Naive thymus-derived CD4-positive, alpha-beta T cell (primary cell): ENCODE data around the gene ARMCX4. TPM values are rescaled to one million over a fixed set of nuclear protein-coding genes. Genes with fewer than 3 reads are reported as not detected.
A peak's percentile ranks its signal among the peaks of the same experiment; 100 is the strongest.

Experiments
- ATAC-seq: fragments of 150-1000 bp; cut with Tn5 transposase; 2 replicates; pipeline ENCODE4 v1.10.0; 2021; ENCODE audit warnings: mild to moderate bottlenecking, moderate library complexity
- CTCF ChIA-PET: fragments of 350-600 bp; sonication (Branson Sonifier 250); formaldehyde crosslinking; loops from one replicate; lab custom pipeline; 2021; ENCODE audit warnings: antibody characterized with exemption; lab: Charles Lee
- POLR2A ChIA-PET: fragments of 350-600 bp; sonication (Branson Sonifier 250); formaldehyde crosslinking; loops from one replicate; lab custom pipeline; 2021; ENCODE audit warnings: antibody characterized with exemption, inconsistent platforms; lab: Charles Lee
- DNase-seq, 9 donors: peaks; one replicate each; pipeline versions ENCODE4 v3.0.0 to v3.0.0-alpha.2; 2020 to 2022; ENCODE audit warnings: mixed read lengths in 1 of 9
- H3K27ac ChIP-seq: one replicate; pipeline ENCODE4 v1.7.0; 2013; ENCODE audit warnings: mild to moderate bottlenecking, low read depth, low read length, moderate library complexity
- H3K27me3 ChIP-seq, 2 donors: one replicate each; pipeline ENCODE4 v1.7.0; 2013; ENCODE audit warnings: low read length in 2 of 2, mild to moderate bottlenecking in 2 of 2, moderate library complexity in 2 of 2; ENCODE audit not compliant: control insufficient read depth in 2 of 2, insufficient read depth in 2 of 2
- H3K36me3 ChIP-seq, 3 experiments: 1 replicate in 2 of 3; 2 replicates in 1 of 3; pipeline ENCODE4 v1.7.0; 2013; ENCODE audit warnings: low read length in 3 of 3, mild to moderate bottlenecking in 3 of 3, moderate library complexity in 1 of 3; ENCODE audit not compliant: insufficient read depth in 3 of 3, control insufficient read depth in 2 of 3
- H3K4me1 ChIP-seq, 2 donors: one replicate each; pipeline ENCODE4 v1.7.0; 2013; ENCODE audit warnings: low read length in 2 of 2, mild to moderate bottlenecking in 2 of 2, moderate library complexity in 1 of 2; ENCODE audit not compliant: control insufficient read depth in 2 of 2, insufficient read depth in 2 of 2
- H3K4me3 ChIP-seq: 2 replicates; pipeline ENCODE4 v1.7.0; 2013; ENCODE audit warnings: mild to moderate bottlenecking, low read length
- H3K9me3 ChIP-seq, 3 experiments: 1 replicate in 2 of 3; 2 replicates in 1 of 3; pipeline ENCODE4 v1.7.0; 2013; ENCODE audit warnings: low read length in 3 of 3; ENCODE audit not compliant: control insufficient read depth in 2 of 3
- H3K27ac Mint-ChIP-seq, 9 donors: one replicate each; pipeline ENCODE4 v1.8.0; 2020 to 2022; ENCODE audit warnings: mixed read lengths in 9 of 9, mild to moderate bottlenecking in 8 of 9, moderate library complexity in 5 of 9, inconsistent platforms in 2 of 9
- H3K27me3 Mint-ChIP-seq, 5 donors: one replicate each; pipeline ENCODE4 v1.8.0; 2021 to 2022; ENCODE audit warnings: mixed read lengths in 5 of 5, mild to moderate bottlenecking in 1 of 5
- H3K36me3 Mint-ChIP-seq, 5 donors: one replicate each; pipeline ENCODE4 v1.8.0; 2020 to 2022; ENCODE audit warnings: mixed read lengths in 5 of 5, mild to moderate bottlenecking in 3 of 5, inconsistent platforms in 1 of 5
- H3K4me1 Mint-ChIP-seq, 7 donors: one replicate each; pipeline ENCODE4 v1.8.0; 2020 to 2022; ENCODE audit warnings: mixed read lengths in 7 of 7, mild to moderate bottlenecking in 3 of 7, inconsistent platforms in 1 of 7
- H3K4me3 Mint-ChIP-seq, 10 donors: one replicate each; pipeline ENCODE4 v1.8.0; 2020 to 2022; ENCODE audit warnings: mild to moderate bottlenecking in 10 of 10, mixed read lengths in 10 of 10, moderate library complexity in 6 of 10, inconsistent platforms in 2 of 10
- H3K9me3 Mint-ChIP-seq, 11 donors: one replicate each; pipeline ENCODE4 v1.8.0; 2020 to 2022; ENCODE audit warnings: mixed read lengths in 11 of 11, mild to moderate bottlenecking in 4 of 11, inconsistent platforms in 1 of 11, moderate library complexity in 1 of 11
- intact Hi-C, 2 donors: fragments of 100-400 bp; cut with micrococcal nuclease; formaldehyde crosslinking; loops; one replicate each; pipeline ENCODE4 v1.15.1; 2023
- polyA plus RNA-seq, 2 donors: library from polyadenylated mRNA; unstranded; fragments of 300-500 nt; fragmentation: Illumina TruSeq; gene quantifications; one replicate each; pipeline ENCODE4 v1.2.3, GENCODE V29; 2021
- total RNA-seq, 6 experiments: library from RNA in 5 of 6; stranded (reverse) in 5 of 6; gene quantifications; 1 replicate in 5 of 6; 2 replicates in 1 of 6; pipeline ENCODE4 v1.2.3 and lab custom pipeline; 2021 to 2026

Gene ARMCX4
- total RNA-seq: 10 to 100 TPM in 4 of 5 experiments, 1 to 10 TPM in 1; 2.1 to 18.1 (median 14.3) TPM
- polyA plus RNA-seq: 1 to 10 TPM in 1 of 2 donors, under 1 TPM in 1; 0.52 to 1.7 TPM
- total RNA-seq (lab: John Stamatoyannopoulos, UW): 43.2 reads per million, percentile 68 among the genes with 10 or more reads in this experiment

GRCh38 chrX:101485212-101485949, at the start of gene ARMCX4:
TSS of gene ARMCX4 (plus strand) at chrX:101485456. CDS start at chrX:101488590, 3,134 bp downstream.
- H3K4me1 Mint-ChIP-seq: peaks cover 0 to 10% (median 9%) of the 10 kb centered on the region in 7 donors
- ChIA-PET POLR2A (interaction anchor here (1.2 kb wide), 1 partner anchor 447 kb away, joined by 3 read pairs; the partner anchor contains the start of gene ZMAT1), CTCF (no interaction called here)
- intact Hi-C loops: loop anchor here in 1 of 2 donors (2.0 to 10.0 kb wide), 2 partner anchors 77 to 309 kb away; partner anchors contain the start of gene HNRNPH2
- H3K27me3 ChIP-seq: no peaks in the 10 kb centered on the region
- H3K9me3 ChIP-seq: no peaks in the 10 kb centered on the region
- H3K27me3 Mint-ChIP-seq: peaks cover 0 to 11% (median 0%) of the 10 kb centered on the region in 5 donors
- H3K4me3 ChIP-seq: peak within 1 kb of the TSS; percentile 64
- ATAC-seq: peak; percentile 91
- peak within 1 kb of the TSS; percentile 72 for H3K27ac ChIP-seq
- no peaks in the 10 kb centered on the region for H3K36me3 ChIP-seq
- H3K36me3 Mint-ChIP-seq: peaks cover 0 to 12% (median 7%) of the 10 kb centered on the region in 5 donors
- H3K27ac Mint-ChIP-seq: peak within 1 kb of the TSS; percentile 29 to 96 (median 92)
- H3K4me3 Mint-ChIP-seq: peak within 1 kb of the TSS; percentile 74 to 93 (median 88)
- peak; percentile 21 to 61 (median 43) for DNase-seq
- no peaks in the 10 kb centered on the region for H3K4me1 ChIP-seq
- H3K9me3 Mint-ChIP-seq: no peaks in the 10 kb centered on the region

GRCh38 chrX:101442085-101442484, 43.2 kb upstream of the ARMCX4 start:
- H3K27me3 Mint-ChIP-seq: no peaks in the 10 kb centered on the region
- H3K4me1 ChIP-seq: no peaks in the 10 kb centered on the region
- peaks cover 12 to 64% (median 34%) of the 10 kb centered on the region in 5 donors for H3K36me3 Mint-ChIP-seq
- H3K27me3 ChIP-seq: no peaks in the 10 kb centered on the region
- peaks cover 0 to 3% (median 0%) of the 10 kb centered on the region in 11 donors for H3K9me3 Mint-ChIP-seq
- no peak overlapping the region for H3K27ac Mint-ChIP-seq
- ChIA-PET CTCF (no interaction called here), POLR2A (no interaction called here)
- no peak overlapping the region for H3K27ac ChIP-seq
- ATAC-seq (no peak), DNase-seq (no peak)
- H3K4me1 Mint-ChIP-seq: peaks cover 0 to 11% (median 4%) of the 10 kb centered on the region in 7 donors
- H3K4me3 ChIP-seq: no peak overlapping the region
- H3K4me3 Mint-ChIP-seq: no peak overlapping the region
- H3K36me3 ChIP-seq: peaks cover 0 to 6% (median 0%) of the 10 kb centered on the region in 3 experiments
- H3K9me3 ChIP-seq: no peaks in the 10 kb centered on the region
- intact Hi-C loops: no loop called here

GRCh38 chrX:101449279-101449678, 36.0 kb upstream of the ARMCX4 start:
- intact Hi-C loops: no loop called here
- H3K27me3 ChIP-seq: no peaks in the 10 kb centered on the region
- ChIA-PET CTCF (no interaction called here), POLR2A (no interaction called here)
- no peak overlapping the region for H3K4me3 ChIP-seq
- H3K4me1 Mint-ChIP-seq: peaks cover 0 to 9% (median 1%) of the 10 kb centered on the region in 7 donors
- no peak for DNase-seq
- no peaks in the 10 kb centered on the region for H3K4me1 ChIP-seq
- H3K27me3 Mint-ChIP-seq: no peaks in the 10 kb centered on the region
- H3K27ac Mint-ChIP-seq: no peak overlapping the region
- peaks cover 0 to 8% (median 3%) of the 10 kb centered on the region in 11 donors for H3K9me3 Mint-ChIP-seq
- ATAC-seq: no peak
- H3K9me3 ChIP-seq: no peaks in the 10 kb centered on the region
- H3K4me3 Mint-ChIP-seq: no peak overlapping the region
- H3K36me3 Mint-ChIP-seq: peaks cover 0 to 51% (median 34%) of the 10 kb centered on the region in 5 donors
- H3K36me3 ChIP-seq: no peaks in the 10 kb centered on the region
- H3K27ac ChIP-seq: no peak overlapping the region

- POLR2A ChIA-PET: no interaction called here
- Histone ChIP-seq H3K27me3 (no peaks in the 10 kb centered on the region), H3K4me3 (no peak overlapping the region), H3K4me1 (no peaks in the 10 kb centered on the region), H3K36me3 (no peaks in the 10 kb centered on the region), H3K27ac (no peak overlapping the region), H3K9me3 (no peaks in the 10 kb centered on the region)
- H3K36me3 Mint-ChIP-seq: peaks cover 0 to 50% (median 30%) of the 10 kb centered on the region in 5 donors
- intact Hi-C loops: no loop called here
- no peak overlapping the region for H3K27ac Mint-ChIP-seq
- DNase-seq: no peak
- H3K9me3 Mint-ChIP-seq: peaks cover 0 to 8% (median 3%) of the 10 kb centered on the region in 11 donors
- H3K27me3 Mint-ChIP-seq: no peaks in the 10 kb centered on the region
- CTCF ChIA-PET: no interaction called here
- ATAC-seq: no peak
- H3K4me1 Mint-ChIP-seq: peaks cover 0 to 9% (median 0%) of the 10 kb centered on the region in 7 donors
- H3K4me3 Mint-ChIP-seq: no peak overlapping the region
Observed at GRCh38 chrX:101450085-101450484, 35.2 kb upstream of the ARMCX4 start.

GRCh38 chrX:101450961-101451360, 34.3 kb upstream of the ARMCX4 start:
- H3K4me1 Mint-ChIP-seq: peaks cover 0 to 8% (median 0%) of the 10 kb centered on the region in 7 donors
- no peak for ATAC-seq
- no peak overlapping the region for H3K4me3 ChIP-seq
- DNase-seq: no peak
- no peaks in the 10 kb centered on the region for H3K27me3 ChIP-seq
- H3K4me3 Mint-ChIP-seq: no peak overlapping the region
- peaks cover 0 to 56% (median 27%) of the 10 kb centered on the region in 5 donors for H3K36me3 Mint-ChIP-seq
- CTCF ChIA-PET: no interaction called here
- H3K9me3 ChIP-seq: no peaks in the 10 kb centered on the region
- POLR2A ChIA-PET: no interaction called here
- H3K9me3 Mint-ChIP-seq: peaks cover 0 to 8% (median 3%) of the 10 kb centered on the region in 11 donors
- intact Hi-C loops: no loop called here
- no peak overlapping the region for H3K27ac ChIP-seq
- H3K27ac Mint-ChIP-seq: no peak overlapping the region
- H3K27me3 Mint-ChIP-seq: no peaks in the 10 kb centered on the region
- no peaks in the 10 kb centered on the region for H3K4me1 ChIP-seq
- H3K36me3 ChIP-seq: no peaks in the 10 kb centered on the region

- POLR2A ChIA-PET: no interaction called here
- H3K36me3 ChIP-seq: no peaks in the 10 kb centered on the region
- H3K4me1 ChIP-seq: no peaks in the 10 kb centered on the region
- no peaks in the 10 kb centered on the region for H3K27me3 ChIP-seq
- H3K4me1 Mint-ChIP-seq: peaks cover 0 to 6% (median 0%) of the 10 kb centered on the region in 7 donors
- no peak overlapping the region for H3K27ac ChIP-seq
- H3K27me3 Mint-ChIP-seq: no peaks in the 10 kb centered on the region
- no peak overlapping the region for H3K4me3 ChIP-seq
- ATAC-seq (no peak), DNase-seq (no peak)
- intact Hi-C loops: no loop called here
- H3K4me3 Mint-ChIP-seq: no peak overlapping the region
- H3K36me3 Mint-ChIP-seq: peaks cover 0 to 57% (median 27%) of the 10 kb centered on the region in 5 donors
- H3K9me3 ChIP-seq: no peaks in the 10 kb centered on the region
- no peak overlapping the region for H3K27ac Mint-ChIP-seq
- CTCF ChIA-PET: no interaction called here
- H3K9me3 Mint-ChIP-seq: peaks cover 0 to 8% (median 3%) of the 10 kb centered on the region in 11 donors
Observed at GRCh38 chrX:101452056-101452455, 33.2 kb upstream of the ARMCX4 start.
